ENCODE measurements around the gene EPHB4.

EPHB4 gene

DNA sequence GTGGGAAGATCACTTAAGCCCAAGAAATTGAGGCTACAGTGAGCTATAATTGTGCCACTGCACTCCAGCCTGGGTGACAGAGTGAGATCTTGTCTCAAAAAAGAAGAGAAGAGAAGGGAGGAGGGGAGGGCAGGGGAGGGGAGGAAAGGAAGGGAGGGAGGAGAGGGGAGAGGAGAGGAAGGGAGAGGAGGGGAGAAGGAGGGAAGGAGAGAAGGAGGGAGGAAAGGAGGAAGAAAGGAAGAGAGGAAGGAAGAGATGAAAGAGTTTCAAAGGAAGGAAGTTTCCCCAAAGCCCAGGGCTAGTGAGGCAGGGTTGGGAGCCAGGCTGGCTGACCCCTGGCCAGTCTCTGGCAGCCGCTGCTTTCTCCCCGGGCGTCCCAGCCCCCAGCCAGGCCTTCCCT lies 32.6 kb downstream of the EPHB4 start:
- H3K4me2 ChIP-seq (ENCODE audit: low read length): no peak overlapping the region
- TF ChIP-seq, protein P1, sequence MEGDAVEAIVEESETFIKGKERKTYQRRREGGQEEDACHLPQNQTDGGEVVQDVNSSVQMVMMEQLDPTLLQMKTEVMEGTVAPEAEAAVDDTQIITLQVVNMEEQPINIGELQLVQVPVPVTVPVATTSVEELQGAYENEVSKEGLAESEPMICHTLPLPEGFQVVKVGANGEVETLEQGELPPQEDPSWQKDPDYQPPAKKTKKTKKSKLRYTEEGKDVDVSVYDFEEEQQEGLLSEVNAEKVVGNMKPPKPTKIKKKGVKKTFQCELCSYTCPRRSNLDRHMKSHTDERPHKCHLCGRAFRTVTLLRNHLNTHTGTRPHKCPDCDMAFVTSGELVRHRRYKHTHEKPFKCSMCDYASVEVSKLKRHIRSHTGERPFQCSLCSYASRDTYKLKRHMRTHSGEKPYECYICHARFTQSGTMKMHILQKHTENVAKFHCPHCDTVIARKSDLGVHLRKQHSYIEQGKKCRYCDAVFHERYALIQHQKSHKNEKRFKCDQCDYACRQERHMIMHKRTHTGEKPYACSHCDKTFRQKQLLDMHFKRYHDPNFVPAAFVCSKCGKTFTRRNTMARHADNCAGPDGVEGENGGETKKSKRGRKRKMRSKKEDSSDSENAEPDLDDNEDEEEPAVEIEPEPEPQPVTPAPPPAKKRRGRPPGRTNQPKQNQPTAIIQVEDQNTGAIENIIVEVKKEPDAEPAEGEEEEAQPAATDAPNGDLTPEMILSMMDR (IDR thresholded peaks at IDR 0.05; ENCODE audit: low read length): no peak
- TF ChIP-seq EZH2 (IDR thresholded peaks at IDR 0.05; ENCODE audit: borderline replicate concordance, low read length): no peak
- H3K36me3 ChIP-seq (ENCODE audit: insufficient read depth, low read length): no peaks in the 10 kb centered on the region

DNA sequence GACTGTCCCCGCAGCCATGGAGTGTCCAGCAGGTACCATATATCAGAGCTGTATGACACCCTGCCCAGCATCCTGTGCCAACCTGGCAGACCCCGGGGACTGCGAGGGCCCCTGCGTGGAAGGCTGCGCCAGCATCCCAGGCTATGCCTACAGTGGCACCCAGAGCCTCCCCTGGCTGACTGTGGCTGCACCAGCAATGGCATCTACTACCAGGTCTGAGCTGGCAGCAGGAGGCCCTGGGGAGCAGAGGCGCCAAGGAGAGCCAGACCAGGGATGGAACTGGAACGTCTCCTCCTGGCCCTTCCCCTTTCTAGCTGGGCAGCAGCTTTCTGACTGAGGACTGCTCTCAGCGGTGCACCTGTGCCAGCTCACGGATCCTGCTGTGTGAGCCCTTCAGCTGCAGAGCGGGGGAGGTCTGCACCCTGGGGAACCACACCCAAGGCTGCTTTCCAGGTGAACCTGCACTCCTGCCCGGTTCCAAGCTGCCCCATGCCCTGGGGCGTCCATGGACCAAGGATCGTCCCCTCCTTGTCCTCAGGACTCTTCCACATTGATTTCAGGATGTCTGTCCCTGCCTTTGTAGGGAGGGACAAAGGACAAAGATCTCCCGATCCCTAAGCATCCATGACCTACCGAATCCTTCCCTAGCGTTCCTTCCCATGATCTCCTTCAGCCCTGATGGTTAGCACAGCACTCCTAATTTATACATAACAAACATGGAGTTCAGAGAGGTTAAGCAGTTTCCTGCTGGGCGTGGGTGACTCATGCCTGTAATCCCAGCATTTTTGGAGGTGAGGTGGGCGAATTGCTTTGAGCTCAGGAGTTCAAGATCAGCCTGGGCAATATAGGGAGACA lies 33.3 kb downstream of the EPHB4 start:
- Histone ChIP-seq H3K4me1 (ENCODE audit: insufficient read depth, low read length, severe bottlenecking) (no peaks in the 10 kb centered on the region), H4K20me1 (ENCODE audit: insufficient read depth, low read length) (no peaks in the 10 kb centered on the region), H3K36me3 (ENCODE audit: insufficient read depth, low read length) (no peaks in the 10 kb centered on the region), H3K27me3 (ENCODE audit: insufficient read depth, low read length) (peaks cover 9% of the 10 kb centered on the region), H3F3A (ENCODE audit: insufficient read depth, low read length) (no peaks in the 10 kb centered on the region), H3K9me2 (ENCODE audit: low read depth, low read length) (no peaks in the 10 kb centered on the region), H2AFZ (ENCODE audit: low read length) (no peak overlapping the region), H3K79me2 (ENCODE audit: insufficient read depth, low read length) (no peaks in the 10 kb centered on the region), H3K4me3 (ENCODE audit: low read depth, low read length, poor library complexity, severe bottlenecking) (no peak overlapping the region), H3K4me2 (ENCODE audit: low read length) (no peak overlapping the region), H3K27ac (ENCODE audit: low read depth, low read length, poor library complexity, severe bottlenecking) (no peak overlapping the region), H3K9me3 (ENCODE audit: low read length) (no peaks in the 10 kb centered on the region), H3K9ac (ENCODE audit: low read length) (no peak overlapping the region)
- TF ChIP-seq, protein P1 (IDR thresholded peaks at IDR 0.05; ENCODE audit: low read length): no peak
- no peak for TF ChIP-seq EZH2 (IDR thresholded peaks at IDR 0.05; ENCODE audit: borderline replicate concordance, low read length)

More for the DNA sequence above, 32.6 kb downstream of the EPHB4 start:
- Histone ChIP-seq H3K9me2 (ENCODE audit: low read depth, low read length) (no peaks in the 10 kb centered on the region), H3K79me2 (ENCODE audit: insufficient read depth, low read length) (no peaks in the 10 kb centered on the region), H3F3A (ENCODE audit: insufficient read depth, low read length) (no peaks in the 10 kb centered on the region), H2AFZ (ENCODE audit: low read length) (no peak overlapping the region), H3K4me3 (ENCODE audit: low read depth, low read length, poor library complexity, severe bottlenecking) (no peak overlapping the region), H3K27ac (ENCODE audit: low read depth, low read length, poor library complexity, severe bottlenecking) (no peak overlapping the region), H3K4me1 (ENCODE audit: insufficient read depth, low read length, severe bottlenecking) (no peaks in the 10 kb centered on the region), H4K20me1 (ENCODE audit: insufficient read depth, low read length) (no peaks in the 10 kb centered on the region), H3K9ac (ENCODE audit: low read length) (no peak overlapping the region), H3K27me3 (ENCODE audit: insufficient read depth, low read length) (peaks cover 5% of the 10 kb centered on the region; the same call in 1 of the 2 replicates), H3K9me3 (ENCODE audit: low read length) (no peaks in the 10 kb centered on the region)

DNA sequence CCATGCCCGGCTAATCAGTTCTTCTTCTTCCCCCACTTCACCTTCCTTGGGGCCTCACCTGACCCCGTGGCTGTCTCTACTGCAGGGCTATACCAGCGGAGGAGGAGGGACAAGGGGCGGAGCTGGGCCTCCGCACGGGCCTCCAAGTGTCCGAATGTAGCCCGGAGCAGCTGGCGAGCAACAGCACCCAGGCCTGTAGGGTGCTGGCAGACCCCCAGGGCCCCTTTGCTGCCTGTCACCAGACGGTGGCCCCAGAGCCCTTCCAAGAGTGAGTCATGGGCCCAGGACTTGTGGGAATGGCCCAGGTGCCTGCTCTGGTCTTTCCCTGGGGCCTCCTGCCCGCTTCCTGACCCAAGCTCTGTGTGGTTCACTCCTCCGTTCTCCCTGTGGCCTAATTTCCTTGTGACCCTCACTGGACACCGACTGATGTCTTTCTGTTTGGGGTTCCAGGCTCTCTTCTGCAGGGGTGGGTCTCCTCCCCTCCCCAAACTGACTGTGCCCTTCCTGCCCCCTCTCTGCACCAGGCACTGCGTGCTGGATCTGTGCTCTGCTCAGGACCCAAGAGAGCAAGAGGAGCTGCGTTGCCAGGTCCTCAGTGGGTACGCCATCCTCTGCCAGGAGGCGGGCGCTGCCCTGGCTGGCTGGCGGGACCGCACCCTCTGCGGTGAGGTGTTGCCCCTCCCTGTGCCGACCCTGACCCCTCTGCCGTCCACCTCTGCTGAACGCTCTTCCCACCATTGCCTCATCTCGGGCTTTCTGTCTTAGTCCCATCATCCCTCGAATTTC lies 35.2 kb downstream of the EPHB4 start:
- Histone ChIP-seq H3K27ac (ENCODE audit: low read depth, low read length, poor library complexity, severe bottlenecking) (no peak overlapping the region), H3K4me2 (ENCODE audit: low read length) (no peak overlapping the region), H3K4me1 (ENCODE audit: insufficient read depth, low read length, severe bottlenecking) (no peaks in the 10 kb centered on the region), H3K9me2 (ENCODE audit: low read depth, low read length) (no peaks in the 10 kb centered on the region), H4K20me1 (ENCODE audit: insufficient read depth, low read length) (no peaks in the 10 kb centered on the region), H2AFZ (ENCODE audit: low read length) (no peak overlapping the region), H3K79me2 (ENCODE audit: insufficient read depth, low read length) (no peaks in the 10 kb centered on the region), H3K4me3 (ENCODE audit: low read depth, low read length, poor library complexity, severe bottlenecking) (no peak overlapping the region), H3K9me3 (ENCODE audit: low read length) (no peaks in the 10 kb centered on the region), H3K9ac (ENCODE audit: low read length) (no peak overlapping the region), H3K36me3 (ENCODE audit: insufficient read depth, low read length) (no peaks in the 10 kb centered on the region), H3K27me3 (ENCODE audit: insufficient read depth, low read length) (peaks cover 8% of the 10 kb centered on the region), H3F3A (ENCODE audit: insufficient read depth, low read length) (no peaks in the 10 kb centered on the region)
- TF ChIP-seq EZH2 (IDR thresholded peaks at IDR 0.05; ENCODE audit: borderline replicate concordance, low read length): no peak
- TF ChIP-seq, protein P1 (IDR thresholded peaks at IDR 0.05; ENCODE audit: low read length): no peak

Data from OCI-LY1 (cell line).